Effector memory CD8-positive, alpha-beta T cell (primary cell): ENCODE results near the gene PKP4.
"Not testable (repeated sequence)": the region's sequence is repeated elsewhere in the genome, so short reads cannot be mapped to it uniquely, and the experiment has no call there.

Experiments used
- ATAC-seq: fragments of 150-1000 bp; cut with Tn5 transposase; replicated peaks from 2 replicates; pipeline ENCODE4 v1.10.0; 2021; ENCODE audit warnings: mild to moderate bottlenecking, moderate library complexity
- DNase-seq, 3 experiments: peaks; one replicate each; pipeline ENCODE4 v3.0.0; 2021
- H3K27ac Mint-ChIP-seq, 2 donors: one replicate each; pipeline ENCODE4 v1.8.0; 2022; ENCODE audit warnings: mild to moderate bottlenecking in 2 of 2, mixed read lengths in 2 of 2, moderate library complexity in 2 of 2
- H3K27me3 Mint-ChIP-seq, 2 donors: one replicate each; pipeline ENCODE4 v1.8.0; 2022; ENCODE audit warnings: mixed read lengths in 2 of 2
- H3K36me3 Mint-ChIP-seq: one replicate; pipeline ENCODE4 v1.8.0; 2022; ENCODE audit warnings: mild to moderate bottlenecking, moderate library complexity, mixed read lengths; ENCODE audit not compliant: insufficient read depth
- H3K4me1 Mint-ChIP-seq, 2 donors: one replicate each; pipeline ENCODE4 v1.8.0; 2022; ENCODE audit warnings: low read depth in 2 of 2, mixed read lengths in 2 of 2
- H3K4me3 Mint-ChIP-seq, 2 donors: one replicate each; pipeline ENCODE4 v1.8.0; 2022; ENCODE audit warnings: mild to moderate bottlenecking in 2 of 2, mixed read lengths in 2 of 2, moderate library complexity in 2 of 2
- H3K9me3 Mint-ChIP-seq, 2 donors: one replicate each; pipeline ENCODE4 v1.8.0; 2022; ENCODE audit warnings: mixed read lengths in 2 of 2

PKP4 gene

GRCh38 chr2:158693476-158693875 is 236.7 kb downstream of the PKP4 start:
- H3K27me3 Mint-ChIP-seq: peaks cover 33 to 42% of the 10 kb centered on the region in 2 donors
- H3K27ac Mint-ChIP-seq: no peak overlapping the region
- peaks cover 0 to 7% of the 10 kb centered on the region in 2 donors for H3K9me3 Mint-ChIP-seq
- peaks cover 3% of the 10 kb centered on the region for H3K36me3 Mint-ChIP-seq
- no peaks in the 10 kb centered on the region for H3K4me1 Mint-ChIP-seq
- ATAC-seq (no peak), DNase-seq (no peak)
- H3K4me3 Mint-ChIP-seq: no peak overlapping the region

- ATAC-seq (no peak), DNase-seq (no peak)
- Mint-ChIP-seq H3K36me3 (peaks cover 3% of the 10 kb centered on the region), H3K4me3 (no peak overlapping the region), H3K9me3 (peaks cover 0 to 7% of the 10 kb centered on the region in 2 donors), H3K27ac (no peak overlapping the region), H3K4me1 (no peaks in the 10 kb centered on the region), H3K27me3 (peaks cover 28 to 29% of the 10 kb centered on the region in 2 donors)
Observed at GRCh38 chr2:158695305-158695704, 238.6 kb downstream of the PKP4 start.

- not testable (repeated sequence) for H3K36me3 Mint-ChIP-seq, H3K27ac Mint-ChIP-seq, H3K4me3 Mint-ChIP-seq, ATAC-seq, H3K4me1 Mint-ChIP-seq, DNase-seq, H3K9me3 Mint-ChIP-seq
- peaks cover 26 to 28% of the 10 kb centered on the region in 2 donors for H3K27me3 Mint-ChIP-seq
Observed at GRCh38 chr2:158695744-158696143, 239.0 kb downstream of the PKP4 start.

GRCh38 chr2:158699323-158699722 is 242.6 kb downstream of the PKP4 start:
- H3K36me3 Mint-ChIP-seq: peaks cover 3% of the 10 kb centered on the region
- peaks cover 0 to 7% of the 10 kb centered on the region in 2 donors for H3K9me3 Mint-ChIP-seq
- H3K4me1 Mint-ChIP-seq: no peaks in the 10 kb centered on the region
- peaks cover 17 to 36% of the 10 kb centered on the region in 2 donors for H3K27me3 Mint-ChIP-seq
- H3K27ac Mint-ChIP-seq: no peak overlapping the region
- no peak overlapping the region for H3K4me3 Mint-ChIP-seq
- ATAC-seq (no peak), DNase-seq (no peak)

- Mint-ChIP-seq H3K4me1 (no peaks in the 10 kb centered on the region), H3K9me3 (peaks cover 0 to 7% of the 10 kb centered on the region in 2 donors), H3K27me3 (peaks cover 25 to 53% of the 10 kb centered on the region in 2 donors), H3K4me3 (no peak overlapping the region), H3K27ac (no peak overlapping the region), H3K36me3 (no peaks in the 10 kb centered on the region)
- no peak for DNase-seq
- ATAC-seq: no peak
Observed at GRCh38 chr2:158701101-158701500, 244.3 kb downstream of the PKP4 start.

GRCh38 chr2:158702740-158703139 is 246.0 kb downstream of the PKP4 start:
- no peak for ATAC-seq
- Mint-ChIP-seq H3K27ac (no peak overlapping the region), H3K9me3 (no peaks in the 10 kb centered on the region), H3K4me1 (no peaks in the 10 kb centered on the region), H3K36me3 (no peaks in the 10 kb centered on the region), H3K27me3 (peaks cover 21 to 41% of the 10 kb centered on the region in 2 donors), H3K4me3 (no peak overlapping the region)
- DNase-seq: no peak

- peaks cover 17 to 38% of the 10 kb centered on the region in 2 donors for H3K27me3 Mint-ChIP-seq
- H3K4me3 Mint-ChIP-seq, DNase-seq, H3K36me3 Mint-ChIP-seq, ATAC-seq, H3K4me1 Mint-ChIP-seq, H3K27ac Mint-ChIP-seq, H3K9me3 Mint-ChIP-seq: not testable (repeated sequence)
Observed at GRCh38 chr2:158704724-158705465, 248.1 kb downstream of the PKP4 start.

GRCh38 chr2:158712791-158713522 is 256.2 kb downstream of the PKP4 start:
- Mint-ChIP-seq H3K4me3 (no peak overlapping the region), H3K36me3 (no peaks in the 10 kb centered on the region), H3K27ac (no peak overlapping the region), H3K4me1 (no peaks in the 10 kb centered on the region), H3K27me3 (peaks cover 29 to 35% of the 10 kb centered on the region in 2 donors), H3K9me3 (no peaks in the 10 kb centered on the region)
- DNase-seq: no peak
- no peak for ATAC-seq

- DNase-seq (no peak), ATAC-seq (no peak)
- no peaks in the 10 kb centered on the region for H3K4me1 Mint-ChIP-seq
- peaks cover 35 to 41% of the 10 kb centered on the region in 2 donors for H3K27me3 Mint-ChIP-seq
- H3K27ac Mint-ChIP-seq: no peak overlapping the region
- no peak overlapping the region for H3K4me3 Mint-ChIP-seq
- no peaks in the 10 kb centered on the region for H3K36me3 Mint-ChIP-seq
- H3K9me3 Mint-ChIP-seq: no peaks in the 10 kb centered on the region
Observed at GRCh38 chr2:158713523-158714138, 256.9 kb downstream of the PKP4 start.

- H3K27me3 Mint-ChIP-seq: peaks cover 39 to 47% of the 10 kb centered on the region in 2 donors
- DNase-seq: no peak
- H3K4me1 Mint-ChIP-seq: no peaks in the 10 kb centered on the region
- H3K9me3 Mint-ChIP-seq: no peaks in the 10 kb centered on the region
- no peak overlapping the region for H3K27ac Mint-ChIP-seq
- ATAC-seq: no peak
- H3K4me3 Mint-ChIP-seq: no peak overlapping the region
- H3K36me3 Mint-ChIP-seq: no peaks in the 10 kb centered on the region
Observed at GRCh38 chr2:158714420-158714819, 257.7 kb downstream of the PKP4 start.

- Mint-ChIP-seq H3K36me3 (no peaks in the 10 kb centered on the region), H3K4me1 (no peaks in the 10 kb centered on the region), H3K27ac (no peak overlapping the region)
Observed at GRCh38 chr2:158715357-158715756, 258.6 kb downstream of the PKP4 start.

GRCh38 chr2:158716121-158716791 is 259.5 kb downstream of the PKP4 start:
- no peaks in the 10 kb centered on the region for H3K36me3 Mint-ChIP-seq
- no peak overlapping the region for H3K27ac Mint-ChIP-seq

More at GRCh38 chr2:158715357-158715756, 258.6 kb downstream of the PKP4 start:
- no peaks in the 10 kb centered on the region for H3K9me3 Mint-ChIP-seq
- H3K27me3 Mint-ChIP-seq: peaks cover 39 to 52% of the 10 kb centered on the region in 2 donors
- ATAC-seq (no peak), DNase-seq (no peak)
- no peak overlapping the region for H3K4me3 Mint-ChIP-seq

GRCh38 chr2:158716921-158717320 is 260.2 kb downstream of the PKP4 start:
- no peaks in the 10 kb centered on the region for H3K9me3 Mint-ChIP-seq
- ATAC-seq (no peak), DNase-seq (no peak)
- no peak overlapping the region for H3K27ac Mint-ChIP-seq
- no peaks in the 10 kb centered on the region for H3K4me1 Mint-ChIP-seq
- no peak overlapping the region for H3K4me3 Mint-ChIP-seq
- H3K36me3 Mint-ChIP-seq: no peaks in the 10 kb centered on the region
- H3K27me3 Mint-ChIP-seq: peaks cover 39 to 53% of the 10 kb centered on the region in 2 donors

More at GRCh38 chr2:158716121-158716791, 259.5 kb downstream of the PKP4 start:
- no peaks in the 10 kb centered on the region for H3K9me3 Mint-ChIP-seq
- peaks cover 39 to 56% of the 10 kb centered on the region in 2 donors for H3K27me3 Mint-ChIP-seq
- H3K4me1 Mint-ChIP-seq: no peaks in the 10 kb centered on the region
- no peak for DNase-seq
- no peak for ATAC-seq
- no peak overlapping the region for H3K4me3 Mint-ChIP-seq
